GM12874 (cell line): Measurements from ENCODE around the gene DLX1.

Source experiments
- CTCF ChIP-seq: IDR thresholded peaks from 2 replicates; pipeline ENCODE4 v1.5.1; 2011; ENCODE audit warnings: low read depth, mild to moderate bottlenecking, control low read depth, low read length, moderate library complexity; ENCODE audit not compliant: insufficient read depth

The DLX1 gene

DNA sequence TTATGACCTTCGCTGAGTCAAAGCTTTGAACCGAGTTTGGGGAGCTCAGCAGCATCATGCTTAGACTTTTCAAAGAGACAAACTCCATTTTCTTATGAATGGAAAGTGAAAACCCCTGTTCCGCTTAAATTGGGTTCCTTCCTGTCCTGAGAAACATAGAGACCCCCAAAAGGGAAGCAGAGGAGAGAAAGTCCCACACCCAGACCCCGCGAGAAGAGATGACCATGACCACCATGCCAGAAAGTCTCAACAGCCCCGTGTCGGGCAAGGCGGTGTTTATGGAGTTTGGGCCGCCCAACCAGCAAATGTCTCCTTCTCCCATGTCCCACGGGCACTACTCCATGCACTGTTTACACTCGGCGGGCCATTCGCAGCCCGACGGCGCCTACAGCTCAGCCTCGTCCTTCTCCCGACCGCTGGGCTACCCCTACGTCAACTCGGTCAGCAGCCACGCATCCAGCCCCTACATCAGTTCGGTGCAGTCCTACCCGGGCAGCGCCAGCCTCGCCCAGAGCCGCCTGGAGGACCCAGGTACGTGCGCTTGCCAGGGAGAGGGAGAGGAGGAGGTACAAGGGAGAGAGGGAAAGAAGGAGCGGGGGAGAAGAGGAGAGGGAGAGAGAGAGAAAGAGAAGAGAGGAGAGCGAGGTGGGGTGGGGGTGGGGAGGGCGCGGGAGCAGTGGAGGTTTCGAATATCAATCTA lies at the start of gene DLX1:
DLX1 (plus strand) TSS at position 48 of the 700 bp plus-strand sequence; CDS start at position 219, 171 bp downstream.
- no peak for TF ChIP-seq CTCF

- no peak for TF ChIP-seq CTCF
Measured at GRCh38 chr2:172038121-172038520, 47.2 kb upstream of the DLX1 start.

DNA sequence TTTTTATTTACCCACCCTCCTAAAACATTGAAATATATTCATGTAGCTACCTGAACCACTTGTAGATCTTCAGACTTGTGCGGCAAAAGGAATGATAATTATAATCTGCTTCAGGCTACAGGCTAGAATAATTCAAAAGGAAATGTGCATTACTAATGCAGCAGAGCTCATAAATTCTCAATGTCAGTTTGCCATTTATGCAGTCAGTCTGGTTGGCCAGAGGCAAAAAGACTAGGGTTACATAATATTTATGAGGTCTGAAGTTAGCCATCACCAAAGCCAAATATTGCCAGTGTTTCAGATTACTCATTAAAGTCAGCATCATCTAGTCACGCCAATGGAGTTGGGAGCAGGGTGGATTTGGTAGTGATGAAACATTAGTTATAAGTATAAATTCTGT lies 46.7 kb upstream of the DLX1 start:
- no peak for TF ChIP-seq CTCF

GRCh38 chr2:172039011-172039704 lies 46.1 kb upstream of the DLX1 start:
- no peak for TF ChIP-seq CTCF

DNA sequence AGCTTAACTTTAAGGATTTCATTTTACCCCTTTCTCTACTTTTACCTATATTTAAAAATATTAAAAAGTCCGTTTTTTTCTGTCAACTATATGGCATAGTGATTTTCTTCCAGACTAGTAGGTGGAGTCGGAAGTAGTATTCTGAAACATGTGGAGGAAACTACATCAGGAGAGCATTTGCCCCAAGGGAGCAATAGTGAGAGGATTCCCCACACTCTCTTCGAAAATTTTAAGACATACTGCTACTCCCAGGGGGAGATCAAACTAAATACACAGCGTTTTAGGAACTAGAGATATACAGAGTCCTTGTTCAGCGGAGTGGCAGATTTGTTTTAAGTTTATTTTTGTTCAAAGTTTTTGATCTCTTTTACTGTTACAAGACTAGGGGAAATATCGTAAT lies 45.0 kb upstream of the DLX1 start:
- TF ChIP-seq CTCF = no peak

GRCh38 chr2:172046080-172046678 lies 39.1 kb upstream of the DLX1 start:
- no peak for TF ChIP-seq CTCF

GRCh38 chr2:172046866-172047565 lies 38.3 kb upstream of the DLX1 start:
- no peak for TF ChIP-seq CTCF
